OCI-LY1 (cell line): Measurements from ENCODE around the gene COBL.

Experiments used
- H2AFZ ChIP-seq: fragments of 200-600 bp; sonication (generic), shearing (Covaris generic); 2 replicates; pipeline ENCODE4 v1.6.0; 2014; ENCODE audit warnings: antibody characterized with exemption, mild to moderate bottlenecking, low read length
- H3F3A ChIP-seq: fragments of 200-600 bp; sonication (generic), shearing (Covaris generic); 2 replicates; pipeline ENCODE4 v1.6.0; 2014; ENCODE audit warnings: mild to moderate bottlenecking, antibody characterized with exemption, low read length, moderate library complexity; ENCODE audit not compliant: insufficient read depth
- H3K27ac ChIP-seq: fragments of 200-600 bp; sonication (generic); 2 replicates; pipeline ENCODE4 v1.5.1; 2014; ENCODE audit warnings: low read length, mixed run types, mild to moderate bottlenecking, low read depth; ENCODE audit not compliant: poor library complexity, severe bottlenecking
- H3K27me3 ChIP-seq: fragments of 200-600 bp; sonication (generic); 2 replicates; pipeline ENCODE4 v1.6.0; 2014; ENCODE audit warnings: antibody characterized with exemption, mild to moderate bottlenecking, low read length, moderate library complexity; ENCODE audit not compliant: insufficient read depth
- H3K36me3 ChIP-seq: fragments of 200-600 bp; sonication (generic); 2 replicates; pipeline ENCODE4 v1.6.1; 2014; ENCODE audit warnings: mild to moderate bottlenecking, antibody characterized with exemption, low read length, moderate library complexity, mixed read lengths; ENCODE audit not compliant: insufficient read depth
- H3K4me1 ChIP-seq: fragments of 200-600 bp; sonication (generic); 2 replicates; pipeline ENCODE4 v1.5.1; 2014; ENCODE audit warnings: mild to moderate bottlenecking, low read length, moderate library complexity; ENCODE audit not compliant: insufficient read depth, severe bottlenecking
- H3K4me2 ChIP-seq: fragments of 200-600 bp; sonication (generic), shearing (Covaris generic); 2 replicates; pipeline ENCODE4 v1.6.1; 2014; ENCODE audit warnings: low read length
- H3K4me3 ChIP-seq: fragments of 200-600 bp; sonication (generic); 2 replicates; pipeline ENCODE4 v1.5.1; 2014; ENCODE audit warnings: low read length, low read depth, mild to moderate bottlenecking, mixed read lengths; ENCODE audit not compliant: poor library complexity, severe bottlenecking
- H3K79me2 ChIP-seq: fragments of 200-600 bp; shearing (Covaris generic); 2 replicates; pipeline ENCODE4 v1.6.1; 2016; ENCODE audit warnings: mixed run types, low read length, mixed read lengths; ENCODE audit not compliant: insufficient read depth
- H3K9ac ChIP-seq: fragments of 200-600 bp; sonication (generic), shearing (Covaris generic); 2 replicates; pipeline ENCODE4 v1.6.1; 2014; ENCODE audit warnings: mild to moderate bottlenecking, low read length, mixed read lengths
- H3K9me2 ChIP-seq: fragments of 200-600 bp; sonication (generic), shearing (Covaris generic); 2 replicates; pipeline ENCODE4 v1.6.1; 2014; ENCODE audit warnings: low read depth, mild to moderate bottlenecking, low read length, mixed read lengths
- H3K9me3 ChIP-seq: fragments of 200-600 bp; shearing (Covaris generic); 2 replicates; pipeline ENCODE4 v1.6.1; 2014; ENCODE audit warnings: low read length, mixed read lengths
- H4K20me1 ChIP-seq: fragments of 200-600 bp; sonication (generic), shearing (Covaris generic); 2 replicates; pipeline ENCODE4 v1.6.0; 2016; ENCODE audit warnings: mild to moderate bottlenecking, low read length; ENCODE audit not compliant: insufficient read depth
- CTCF ChIP-seq: fragments of 200-600 bp; sonication (generic), shearing (Covaris generic); IDR thresholded peaks from 2 replicates; pipeline ENCODE4 v1.5.1; 2017; ENCODE audit warnings: mild to moderate bottlenecking, antibody characterized with exemption, low read length, moderate library complexity, mixed read lengths
- EZH2 ChIP-seq: fragments of 200-600 bp; sonication (generic), shearing (Covaris generic); IDR thresholded peaks from 2 replicates; pipeline ENCODE4 v1.8.0; 2017; ENCODE audit warnings: borderline replicate concordance, mixed run types, mild to moderate bottlenecking, antibody characterized with exemption, low read length, moderate library complexity, mixed read lengths

COBL gene

GRCh38 chr7:50977421-50977820 lies 339.2 kb downstream of the COBL start:
- no peaks in the 10 kb centered on the region for H3K4me1 ChIP-seq
- H3K79me2 ChIP-seq: no peaks in the 10 kb centered on the region
- H3K9ac ChIP-seq: no peak overlapping the region
- H3K36me3 ChIP-seq: no peaks in the 10 kb centered on the region
- no peaks in the 10 kb centered on the region for H3K9me3 ChIP-seq
- no peaks in the 10 kb centered on the region; the same call in 1 of the 2 replicates for H3K27me3 ChIP-seq
- H3K4me3 ChIP-seq: no peak overlapping the region
- no peaks in the 10 kb centered on the region for H4K20me1 ChIP-seq
- TF ChIP-seq CTCF (no peak), EZH2 (no peak)
- no peak overlapping the region for H3K27ac ChIP-seq
- no peaks in the 10 kb centered on the region for H3K9me2 ChIP-seq
- H3F3A ChIP-seq: no peaks in the 10 kb centered on the region
- no peak overlapping the region for H3K4me2 ChIP-seq
- H2AFZ ChIP-seq: no peak overlapping the region

GRCh38 chr7:50976064-50976463 lies 340.5 kb downstream of the COBL start:
- Histone ChIP-seq H3K9me2 (no peaks in the 10 kb centered on the region), H3K27ac (no peak overlapping the region), H3K9ac (no peak overlapping the region), H4K20me1 (no peaks in the 10 kb centered on the region), H3K27me3 (no peaks in the 10 kb centered on the region; the same call in 1 of the 2 replicates), H3F3A (no peaks in the 10 kb centered on the region), H2AFZ (no peak overlapping the region), H3K79me2 (no peaks in the 10 kb centered on the region), H3K4me2 (no peak overlapping the region), H3K9me3 (no peaks in the 10 kb centered on the region), H3K36me3 (no peaks in the 10 kb centered on the region), H3K4me1 (no peaks in the 10 kb centered on the region), H3K4me3 (no peak overlapping the region)
- TF ChIP-seq CTCF (no peak), EZH2 (no peak)

GRCh38 chr7:50974240-50974639 lies 342.4 kb downstream of the COBL start:
- H3K9me2 ChIP-seq: no peaks in the 10 kb centered on the region

More at GRCh38 chr7:50974240-50974639, 342.4 kb downstream of the COBL start:
- no peak overlapping the region for H2AFZ ChIP-seq
- no peaks in the 10 kb centered on the region for H3F3A ChIP-seq
- TF ChIP-seq CTCF: no peak
- no peak for TF ChIP-seq EZH2
- no peak overlapping the region for H3K27ac ChIP-seq
- no peaks in the 10 kb centered on the region for H4K20me1 ChIP-seq
- H3K4me3 ChIP-seq: no peak overlapping the region
- H3K4me1 ChIP-seq: no peaks in the 10 kb centered on the region
- no peaks in the 10 kb centered on the region for H3K36me3 ChIP-seq
- H3K9ac ChIP-seq: no peak overlapping the region
- H3K9me3 ChIP-seq: no peaks in the 10 kb centered on the region
- H3K79me2 ChIP-seq: no peaks in the 10 kb centered on the region
- H3K27me3 ChIP-seq: no peaks in the 10 kb centered on the region; the same call in 1 of the 2 replicates
- no peak overlapping the region for H3K4me2 ChIP-seq
